ENCODE results near the gene GABRE.

The GABRE gene

GRCh38 chrX:151974336-151975227, at the start of gene GABRE:
Gene GABRE, minus strand, starts transcription at chrX:151974676. Its CDS starts 51 bp downstream, at chrX:151974625.
- no peak for DNase-seq (ENCODE audit: low spot score)

GRCh38 chrX:152020888-152021287, 46.4 kb upstream of the GABRE start:
- no peak for DNase-seq (ENCODE audit: low spot score)

DNA sequence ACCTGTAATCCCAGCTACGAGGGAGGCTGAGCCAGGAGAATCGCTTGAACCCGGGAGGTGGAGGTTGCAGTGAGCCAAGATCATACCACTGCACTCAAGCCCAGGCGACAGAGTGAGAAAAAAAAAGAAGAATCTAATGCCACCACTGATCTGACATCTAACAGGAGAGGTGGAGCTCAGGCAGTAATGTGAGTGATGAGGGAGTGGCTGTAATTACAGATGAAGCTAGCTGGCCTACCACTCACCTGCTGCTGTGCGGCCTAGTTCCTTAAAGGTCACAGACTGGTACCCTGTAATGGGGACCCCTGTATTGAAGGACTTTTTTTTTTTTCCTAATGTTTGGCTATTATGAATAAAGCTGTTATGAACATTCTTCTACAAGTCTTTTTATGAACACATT, 25.3 kb upstream of the GABRE start:
- DNase-seq (ENCODE audit: low spot score), result no peak

DNA sequence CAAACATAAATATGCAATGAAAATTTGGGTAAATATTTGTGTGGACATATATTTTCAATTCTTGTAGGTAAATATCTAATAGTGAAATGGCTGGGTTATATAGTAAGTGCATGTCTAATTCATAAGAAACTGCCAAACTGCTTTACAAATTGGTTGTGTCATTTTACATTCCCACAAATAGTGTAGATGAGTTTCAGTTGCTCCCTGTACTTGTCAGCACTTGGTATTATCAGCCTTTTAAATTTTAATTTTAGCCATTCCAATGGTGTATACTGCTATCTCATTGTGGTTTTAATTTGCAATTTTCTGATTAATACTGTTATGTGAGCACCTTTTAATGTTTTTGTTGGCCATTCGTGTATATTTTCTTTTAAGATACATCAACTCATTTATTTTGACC, 23.1 kb upstream of the GABRE start:
- DNase-seq (ENCODE audit: low spot score), result no peak

- DNase-seq (ENCODE audit: low spot score), result no peak
Measured at GRCh38 chrX:151996347-151996746, 21.9 kb upstream of the GABRE start.

- no peak for DNase-seq (ENCODE audit: low spot score)
Measured at GRCh38 chrX:151994476-151994875, 20.0 kb upstream of the GABRE start.

DNA sequence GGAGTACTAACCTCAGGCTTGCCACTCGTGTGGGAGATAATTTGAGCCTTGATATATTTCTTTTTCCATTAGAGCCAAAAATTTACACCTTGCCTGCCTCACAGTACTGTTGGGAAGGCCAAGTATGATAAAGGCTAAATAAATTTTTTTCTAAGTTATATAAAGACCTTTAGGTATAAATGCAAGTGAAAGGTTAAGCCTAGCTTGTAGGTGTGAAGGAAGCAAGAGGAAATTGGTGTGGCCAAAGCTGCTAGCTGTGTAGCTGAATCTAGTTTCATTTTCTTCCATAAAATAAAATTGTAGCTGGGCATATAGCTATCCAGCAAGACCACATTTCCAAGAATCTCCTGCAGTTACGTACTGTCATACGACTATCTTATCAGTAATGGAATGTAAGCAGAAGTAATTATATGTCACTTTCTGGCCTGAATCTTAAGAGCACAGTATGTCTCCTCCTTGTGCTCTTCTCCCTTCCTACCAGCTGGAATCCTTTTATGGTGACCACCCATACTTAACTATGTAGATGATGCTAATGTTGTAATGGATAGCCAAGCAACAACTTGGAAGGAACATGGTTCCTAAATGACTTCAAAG, 14.3 kb upstream of the GABRE start:
- no peak for DNase-seq (ENCODE audit: low spot score)

DNA sequence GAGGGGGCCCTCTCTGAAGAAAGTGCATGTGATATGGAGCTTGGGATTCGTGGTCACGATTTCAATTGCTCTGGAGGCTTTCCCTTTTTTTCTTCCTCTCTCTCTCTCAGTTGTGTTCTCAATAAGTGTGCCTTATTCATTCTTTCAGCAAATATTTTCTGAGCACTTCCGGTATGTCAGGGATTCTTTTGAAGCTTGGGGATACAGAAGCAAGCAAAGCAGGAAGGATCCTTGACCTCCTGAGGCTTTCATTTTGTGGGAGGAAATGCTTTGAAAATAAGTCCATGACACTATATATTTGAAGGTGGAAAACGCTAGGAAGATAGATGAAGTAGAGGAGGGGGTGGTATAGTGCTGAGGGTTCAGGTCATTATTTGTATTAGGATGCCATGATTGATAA, 12.6 kb upstream of the GABRE start:
- DNase-seq (ENCODE audit: low spot score), result no peak

- no peak for DNase-seq (ENCODE audit: low spot score)
Measured at GRCh38 chrX:151985955-151986354, 11.5 kb upstream of the GABRE start.

DNA sequence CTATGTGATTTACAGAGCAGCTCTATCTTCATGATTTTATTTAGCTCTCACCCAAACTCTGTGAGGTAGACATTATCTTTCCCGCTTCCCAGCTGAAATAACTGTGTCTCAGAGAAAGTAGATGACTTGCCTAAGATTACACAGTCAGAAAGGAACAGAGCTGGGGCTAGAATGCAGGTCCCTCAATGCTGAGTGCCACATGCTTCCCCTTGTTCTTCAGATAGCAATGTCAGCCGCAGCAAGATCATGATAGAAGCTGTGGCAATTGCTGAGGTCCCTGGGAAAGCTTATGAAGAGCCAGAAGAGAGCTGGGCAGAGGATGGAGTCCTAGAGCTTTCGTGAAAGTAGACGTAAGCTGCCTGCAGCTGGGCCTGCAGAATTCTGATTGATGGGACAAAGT, 11.1 kb upstream of the GABRE start:
- no peak for DNase-seq (ENCODE audit: low spot score)

- no peak for DNase-seq (ENCODE audit: low spot score)
Measured at GRCh38 chrX:151984902-151985301, 10.4 kb upstream of the GABRE start.

GRCh38 chrX:151984328-151984727, 9.9 kb upstream of the GABRE start:
- no peak for DNase-seq (ENCODE audit: low spot score)

DNA sequence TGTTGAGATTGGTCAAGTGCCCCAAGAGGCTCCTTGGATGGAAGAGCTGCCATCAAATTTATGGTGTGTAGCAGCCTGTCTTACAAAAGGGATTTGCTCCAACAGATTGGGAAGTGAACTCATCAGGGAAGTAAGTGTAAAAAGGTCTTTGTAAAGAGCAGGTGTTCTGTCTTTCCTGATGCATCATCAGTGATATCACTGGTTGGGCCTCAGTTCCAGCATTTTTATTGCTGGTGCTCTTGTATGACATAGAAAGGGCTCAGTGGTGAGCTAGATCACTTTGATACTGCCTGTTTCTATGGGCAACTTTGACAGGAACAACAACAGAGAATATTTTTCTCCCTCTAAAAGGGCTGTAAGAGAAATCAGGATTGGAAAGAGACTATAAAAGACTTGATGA, 8.7 kb upstream of the GABRE start:
- no peak for DNase-seq (ENCODE audit: low spot score)

DNA sequence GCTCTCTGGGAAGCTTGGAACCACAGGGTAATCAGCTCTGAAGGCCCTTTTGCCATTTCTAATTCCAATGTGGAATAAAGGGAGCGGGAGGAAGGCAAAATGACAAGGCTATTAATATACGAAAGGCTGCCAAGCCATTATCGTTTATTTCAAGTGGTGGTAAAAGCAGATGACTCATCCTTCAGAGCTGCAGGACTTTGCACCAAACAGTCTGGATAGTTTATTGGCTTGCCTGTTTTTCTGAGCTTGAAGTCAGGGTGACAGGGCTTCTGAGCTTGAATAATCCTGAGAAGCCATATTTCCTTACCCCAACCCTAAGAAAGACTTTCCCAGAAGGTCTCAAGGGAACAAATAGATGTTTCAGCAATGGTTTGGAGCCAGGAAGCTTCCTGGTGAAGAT, 7.7 kb upstream of the GABRE start:
- no peak for DNase-seq (ENCODE audit: low spot score)

GRCh38 chrX:151981129-151981528, 6.7 kb upstream of the GABRE start:
- no peak for DNase-seq (ENCODE audit: low spot score)

DNA sequence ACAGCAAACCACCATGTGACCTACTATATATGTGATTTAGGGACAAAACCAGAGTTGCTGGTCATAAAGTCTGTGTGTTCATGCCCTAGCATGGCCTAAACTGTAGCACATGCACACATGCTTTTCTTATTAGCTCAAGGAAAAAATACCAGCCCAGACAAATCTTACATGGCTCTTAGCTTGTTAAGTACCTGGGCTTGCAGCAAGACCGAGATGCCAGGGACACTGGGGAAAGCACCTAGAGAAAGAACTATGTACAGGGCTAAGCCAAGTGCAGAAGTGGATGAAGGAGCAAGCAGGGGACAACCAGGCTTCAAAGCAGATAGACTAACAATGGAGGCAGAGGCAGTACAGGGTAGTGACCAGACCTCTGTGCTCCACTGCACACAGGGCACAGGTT, 3.4 kb upstream of the GABRE start:
- DNase-seq (ENCODE audit: low spot score), result no peak

- DNase-seq (ENCODE audit: low spot score), result no peak
Measured at GRCh38 chrX:151977009-151977408, 2.5 kb upstream of the GABRE start.

GRCh38 chrX:151975736-151976275, 1.3 kb upstream of the GABRE start:
- no peak for DNase-seq (ENCODE audit: low spot score)

GRCh38 chrX:151975228-151975593, 735 bp upstream of the GABRE start:
- DNase-seq (ENCODE audit: low spot score), result no peak

- DNase-seq (ENCODE audit: low spot score), result no peak
Measured at GRCh38 chrX:151973851-151974335, 583 bp downstream of the GABRE start.

- DNase-seq (ENCODE audit: low spot score), result no peak
Measured at GRCh38 chrX:151973060-151973661, 1.3 kb downstream of the GABRE start.

DNA sequence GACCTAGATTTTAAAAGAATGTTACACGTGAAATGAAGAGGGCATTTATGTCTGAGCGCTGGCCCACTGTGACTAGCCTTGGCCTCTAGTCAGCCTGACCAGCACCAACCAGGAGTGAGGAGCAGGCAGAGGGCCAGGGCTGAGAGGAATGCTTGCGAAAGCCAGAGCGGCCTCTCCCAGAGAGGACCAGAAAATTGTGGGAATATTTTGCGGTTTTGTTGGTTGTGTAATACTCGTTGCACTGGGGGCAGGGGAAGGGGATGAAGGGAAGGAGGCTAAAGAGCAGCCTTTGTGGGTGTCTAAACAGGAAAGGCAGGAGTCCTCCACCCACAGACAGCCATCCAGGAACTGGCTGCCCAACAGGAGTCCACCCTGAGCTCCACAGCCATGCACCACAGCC, 3.8 kb downstream of the GABRE start:
- DNase-seq (ENCODE audit: low spot score), result no peak

DNA sequence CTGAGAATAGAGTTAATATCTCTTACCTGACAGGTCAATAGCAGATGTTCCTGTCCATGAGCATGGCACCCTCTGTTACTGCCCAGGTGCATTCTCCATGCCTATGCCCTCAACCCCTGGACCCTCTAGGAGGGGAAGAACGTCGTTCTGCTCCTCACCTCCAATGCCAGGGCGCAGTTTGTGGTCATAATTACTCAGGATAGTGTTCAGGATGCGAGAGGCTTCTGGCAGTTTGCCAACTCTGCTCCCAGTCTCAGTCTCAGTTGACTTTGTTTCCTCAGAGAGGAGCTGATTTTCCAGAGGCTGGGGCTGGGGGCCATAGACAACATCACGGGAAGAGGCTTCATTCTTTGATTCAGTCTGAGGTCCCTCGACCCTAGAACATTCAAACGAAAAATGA, 4.4 kb downstream of the GABRE start:
- no peak for DNase-seq (ENCODE audit: low spot score)
